WI38 (cell line): Measurements from ENCODE around the gene RTL5.

ENCODE experiments used
- H3K4me3 ChIP-seq: 2 replicates; pipeline ENCODE4 v1.5.1; 2011; ENCODE audit warnings: low read depth, mild to moderate bottlenecking, control low read depth, low read length
- TF ChIP-seq, protein P1 (sequence below): IDR thresholded peaks from 2 replicates; pipeline ENCODE4 v1.5.1; 2012; ENCODE audit warnings: low read depth, mild to moderate bottlenecking, control low read depth, low read length

Gene RTL5

DNA sequence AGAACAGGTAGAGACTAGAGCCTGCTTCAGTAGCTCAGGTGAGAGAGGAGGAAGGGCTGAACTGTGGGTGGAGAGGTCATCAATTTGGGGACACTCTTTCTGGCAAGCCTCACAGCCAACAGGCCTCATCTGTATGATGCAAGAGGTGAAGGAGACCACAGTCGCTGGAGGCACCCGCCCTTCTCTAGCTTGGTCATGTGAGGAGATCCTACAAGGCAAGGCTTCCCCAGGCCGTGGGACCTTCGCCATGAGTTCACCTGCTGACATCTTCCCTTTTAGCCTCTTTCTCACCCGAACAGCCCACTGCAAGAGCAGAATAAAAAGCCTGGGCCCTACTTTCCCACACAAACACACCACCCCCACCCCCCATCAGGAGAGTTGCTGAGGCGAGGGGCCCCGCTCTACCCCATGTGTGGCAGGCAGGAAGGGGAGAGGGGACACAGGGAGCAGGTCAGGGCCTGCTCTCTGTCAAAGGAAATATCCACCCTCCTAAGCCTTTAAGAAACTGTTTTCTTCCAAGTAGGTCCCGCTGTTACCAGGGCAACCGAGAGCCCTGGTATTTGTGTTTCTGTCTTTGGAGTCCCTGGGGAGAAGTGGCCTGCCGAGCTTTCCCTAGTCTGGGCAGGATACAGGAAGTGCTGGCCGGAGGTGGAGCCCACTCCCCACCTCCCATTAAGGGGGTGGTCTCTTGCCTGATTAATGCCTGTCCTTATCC is 8.1 kb downstream of the RTL5 start:
- H3K4me3 ChIP-seq: no peak overlapping the region
- TF ChIP-seq, protein P1, sequence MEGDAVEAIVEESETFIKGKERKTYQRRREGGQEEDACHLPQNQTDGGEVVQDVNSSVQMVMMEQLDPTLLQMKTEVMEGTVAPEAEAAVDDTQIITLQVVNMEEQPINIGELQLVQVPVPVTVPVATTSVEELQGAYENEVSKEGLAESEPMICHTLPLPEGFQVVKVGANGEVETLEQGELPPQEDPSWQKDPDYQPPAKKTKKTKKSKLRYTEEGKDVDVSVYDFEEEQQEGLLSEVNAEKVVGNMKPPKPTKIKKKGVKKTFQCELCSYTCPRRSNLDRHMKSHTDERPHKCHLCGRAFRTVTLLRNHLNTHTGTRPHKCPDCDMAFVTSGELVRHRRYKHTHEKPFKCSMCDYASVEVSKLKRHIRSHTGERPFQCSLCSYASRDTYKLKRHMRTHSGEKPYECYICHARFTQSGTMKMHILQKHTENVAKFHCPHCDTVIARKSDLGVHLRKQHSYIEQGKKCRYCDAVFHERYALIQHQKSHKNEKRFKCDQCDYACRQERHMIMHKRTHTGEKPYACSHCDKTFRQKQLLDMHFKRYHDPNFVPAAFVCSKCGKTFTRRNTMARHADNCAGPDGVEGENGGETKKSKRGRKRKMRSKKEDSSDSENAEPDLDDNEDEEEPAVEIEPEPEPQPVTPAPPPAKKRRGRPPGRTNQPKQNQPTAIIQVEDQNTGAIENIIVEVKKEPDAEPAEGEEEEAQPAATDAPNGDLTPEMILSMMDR: no peak

DNA sequence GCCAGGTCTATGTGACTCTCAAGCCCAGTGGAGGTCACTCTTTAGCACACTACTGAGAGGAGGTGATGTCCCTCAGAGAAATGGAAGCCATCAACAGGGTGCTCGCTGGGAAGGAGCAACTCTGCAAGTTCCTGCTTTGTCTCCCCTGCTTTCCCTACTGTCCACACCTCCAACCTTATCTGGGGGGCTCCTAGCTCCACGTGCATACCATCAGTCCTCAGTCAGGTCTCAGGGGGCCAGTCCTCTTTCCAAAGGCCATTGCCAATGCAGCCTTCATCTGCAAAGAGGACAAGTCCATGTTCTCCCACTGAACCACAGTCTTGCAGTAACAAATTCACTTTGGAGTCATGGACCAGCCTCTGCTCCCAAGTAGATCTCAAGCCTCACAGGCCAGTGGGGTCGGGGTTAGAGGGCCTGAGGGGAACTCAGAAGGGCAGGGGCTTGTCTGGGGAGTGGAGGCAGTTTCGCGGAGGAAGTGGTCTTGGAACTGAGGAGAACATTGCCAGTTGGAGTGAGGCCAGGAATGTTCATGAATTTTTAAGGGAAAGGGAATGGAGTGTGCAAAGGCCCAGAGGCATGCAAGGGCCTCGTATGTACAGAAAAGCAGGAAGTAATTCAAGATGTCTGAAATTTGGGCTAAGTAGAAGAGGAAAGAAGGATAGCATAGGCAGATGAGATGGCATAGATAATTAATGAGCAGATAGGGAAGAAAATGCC is 8.9 kb downstream of the RTL5 start:
- H3K4me3 ChIP-seq: no peak overlapping the region
- TF ChIP-seq, protein P1: no peak

DNA sequence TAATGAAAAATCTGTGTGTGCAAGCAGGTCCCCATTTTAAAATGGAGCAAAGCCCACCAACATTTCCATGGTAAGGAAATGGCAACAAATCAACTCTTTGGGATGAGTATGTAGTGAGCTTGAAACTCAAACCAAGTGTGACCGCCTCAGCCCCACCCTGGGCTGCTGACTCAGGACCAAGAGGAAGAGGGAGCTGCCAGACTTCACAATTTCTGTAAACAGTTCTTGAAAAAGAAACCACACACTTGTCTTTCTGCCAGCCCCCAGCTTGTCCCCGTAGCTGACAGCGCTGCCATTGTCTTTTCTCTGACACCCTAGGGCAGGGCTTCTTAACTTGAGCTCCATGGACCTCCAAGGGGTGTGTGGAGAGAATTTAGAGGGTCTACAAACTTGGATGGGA is 10.3 kb downstream of the RTL5 start:
- no peak overlapping the region for H3K4me3 ChIP-seq
- TF ChIP-seq, protein P1: no peak

DNA sequence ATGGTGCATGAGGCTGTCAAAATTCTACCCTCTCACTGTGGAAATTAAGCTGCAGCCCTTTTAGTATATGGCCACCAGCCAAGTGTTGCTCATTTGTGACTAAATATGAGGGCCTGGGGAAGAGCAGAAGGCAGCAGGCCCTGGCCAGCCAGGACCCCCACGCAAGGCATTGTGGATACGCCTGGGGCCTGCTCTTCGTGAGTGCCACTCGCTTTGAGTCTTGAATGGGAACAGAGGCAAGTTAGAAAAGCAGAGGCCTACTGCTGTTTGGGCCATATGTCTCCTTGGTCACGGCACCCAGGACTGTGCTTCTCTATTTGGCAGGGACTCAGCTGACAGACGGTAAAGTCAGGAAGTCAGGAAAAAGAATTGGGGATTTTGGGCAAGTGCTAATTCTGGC is 10.9 kb downstream of the RTL5 start:
- TF ChIP-seq, protein P1: no peak
- no peak overlapping the region for H3K4me3 ChIP-seq

DNA sequence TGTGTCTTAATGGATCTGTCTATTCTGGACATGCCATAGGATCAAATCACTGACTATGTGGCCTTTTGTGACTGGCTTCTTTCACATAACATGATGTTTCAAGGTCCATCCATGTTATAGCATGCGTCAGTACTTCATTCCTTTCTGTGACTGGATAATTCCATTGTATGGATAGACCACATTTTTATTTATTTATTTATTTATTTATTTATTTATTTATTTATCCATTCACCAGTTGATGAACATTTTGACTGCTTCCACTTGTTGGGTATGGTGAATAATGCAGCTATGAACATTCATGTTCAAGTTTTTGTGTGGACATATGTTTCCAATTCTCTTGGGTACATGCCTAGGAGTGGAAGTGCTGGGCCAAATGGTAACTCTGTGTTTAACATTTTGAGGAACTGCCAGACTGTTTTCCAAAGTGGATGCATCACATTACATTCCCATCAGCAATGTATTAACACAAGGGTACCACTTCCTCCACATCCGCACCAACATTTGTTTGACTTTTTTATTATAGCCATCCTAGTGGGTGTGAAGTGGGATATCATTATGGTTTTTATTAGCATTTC is 14.0 kb downstream of the RTL5 start:
- no peak overlapping the region for H3K4me3 ChIP-seq

DNA sequence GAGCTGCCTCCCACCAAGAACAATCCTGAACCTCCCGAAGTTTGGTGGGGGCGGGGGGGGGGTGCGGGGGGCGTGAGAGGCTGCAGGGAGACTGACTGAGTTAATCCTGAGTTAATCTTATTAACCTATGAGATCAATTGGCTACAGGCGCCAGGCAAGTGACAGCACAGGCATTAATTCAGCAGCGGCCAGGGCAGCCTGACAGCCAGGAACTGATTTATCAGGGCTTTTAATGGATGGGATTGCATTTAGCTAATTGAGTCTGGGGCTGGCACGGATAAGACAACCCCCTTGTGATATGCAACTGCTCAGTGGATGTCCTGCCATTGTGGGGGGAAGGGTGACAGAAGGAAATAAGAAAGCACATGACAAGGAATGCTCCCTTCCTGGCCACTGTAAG is 16.3 kb downstream of the RTL5 start:
- TF ChIP-seq, protein P1: no peak
- H3K4me3 ChIP-seq: no peak overlapping the region

More for the DNA sequence above, 14.0 kb downstream of the RTL5 start:
- TF ChIP-seq, protein P1: no peak

DNA sequence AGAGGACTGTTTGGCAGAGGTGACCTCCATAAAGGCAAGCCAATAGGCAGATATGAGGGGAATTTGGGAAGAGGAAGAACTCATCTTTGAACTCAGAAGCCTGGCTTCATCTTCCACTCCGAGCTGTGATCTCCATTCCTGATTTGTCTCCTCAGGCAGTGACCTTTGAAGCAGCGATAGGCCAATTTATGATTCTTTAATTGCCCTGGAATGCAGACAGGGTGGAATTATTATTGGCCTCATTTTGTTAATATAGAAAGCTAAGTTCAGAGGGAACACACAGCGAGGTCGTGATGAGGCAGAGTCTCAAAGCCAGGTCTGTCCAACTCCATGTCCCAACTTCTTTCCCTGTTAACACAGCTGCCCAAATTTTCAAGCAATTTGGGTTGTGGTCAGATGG is 16.9 kb downstream of the RTL5 start:
- TF ChIP-seq, protein P1: no peak
- no peak overlapping the region for H3K4me3 ChIP-seq
